ENCODE data around the gene ABCA2.

Gene ABCA2

GRCh38 chr9:137014166-137014565 is 13.9 kb downstream of the ABCA2 start:
- no peak overlapping the region for H3K4me3 ChIP-seq
- H4K20me1 ChIP-seq, result peaks cover 0 to 47% (median 0%) of the 10 kb centered on the region in 11 experiments; a peak in 1 of 22 replicates
- peaks cover 44 to 83% (median 65%) of the 10 kb centered on the region in 11 experiments for H3K36me3 ChIP-seq
- TF ChIP-seq Cebpa-rat (IDR thresholded peaks at IDR 0.05), result no peak
- no peak overlapping the region for H3K9ac ChIP-seq
- H3K27ac ChIP-seq, result no peak overlapping the region
- peaks cover 0 to 5% (median 0%) of the 10 kb centered on the region in 10 experiments; a peak in 1 of 20 replicates for H3K4me1 ChIP-seq
- H3K27me3 ChIP-seq, result no peaks in the 10 kb centered on the region
- no peaks in the 10 kb centered on the region for H3K9me3 ChIP-seq (replicated peaks in 1 of 11)
- no peak overlapping the region for H3K4me2 ChIP-seq

GRCh38 chr9:137013571-137013940 is 14.5 kb downstream of the ABCA2 start:
- H3K36me3 ChIP-seq, result peaks cover 44 to 77% (median 63%) of the 10 kb centered on the region in 11 experiments
- H3K27ac ChIP-seq, result no peak overlapping the region
- H3K4me1 ChIP-seq, result no peaks in the 10 kb centered on the region
- no peaks in the 10 kb centered on the region for H3K27me3 ChIP-seq
- H3K9ac ChIP-seq, result no peak overlapping the region
- peaks cover 0 to 42% (median 0%) of the 10 kb centered on the region in 11 experiments; a peak in 1 of 22 replicates for H4K20me1 ChIP-seq
- no peak overlapping the region for H3K4me3 ChIP-seq
- H3K4me2 ChIP-seq, result no peak overlapping the region
- no peaks in the 10 kb centered on the region for H3K9me3 ChIP-seq (replicated peaks in 1 of 11)
- no peak for TF ChIP-seq Cebpa-rat (IDR thresholded peaks at IDR 0.05)

GRCh38 chr9:137012694-137013570 is 15.1 kb downstream of the ABCA2 start:
- no peaks in the 10 kb centered on the region for H3K9me3 ChIP-seq (replicated peaks in 1 of 11)
- H3K36me3 ChIP-seq, result peaks cover 43 to 78% (median 65%) of the 10 kb centered on the region in 11 experiments
- H3K4me3 ChIP-seq, result no peak overlapping the region
- peaks cover 0 to 5% (median 3%) of the 10 kb centered on the region in 10 experiments; a peak in 11 of 20 replicates for H3K4me1 ChIP-seq
- H4K20me1 ChIP-seq, result peaks cover 0 to 46% (median 0%) of the 10 kb centered on the region in 11 experiments; a peak in 1 of 22 replicates
- TF ChIP-seq Cebpa-rat (IDR thresholded peaks at IDR 0.05), result no peak
- no peak overlapping the region for H3K4me2 ChIP-seq
- no peaks in the 10 kb centered on the region for H3K27me3 ChIP-seq
- H3K27ac ChIP-seq, result no peak overlapping the region
- H3K9ac ChIP-seq, result no peak overlapping the region

- H3K27ac ChIP-seq, result no peak overlapping the region
- no peaks in the 10 kb centered on the region for H3K9me3 ChIP-seq (replicated peaks in 1 of 11)
- no peak overlapping the region for H3K4me2 ChIP-seq
- no peak overlapping the region for H3K9ac ChIP-seq
- peaks cover 0 to 13% (median 10%) of the 10 kb centered on the region in 10 experiments; a peak in 13 of 20 replicates for H3K4me1 ChIP-seq
- H3K36me3 ChIP-seq, result peaks cover 34 to 77% (median 58%) of the 10 kb centered on the region in 11 experiments; a peak in 21 of 22 replicates
- no peaks in the 10 kb centered on the region for H3K27me3 ChIP-seq
- peaks cover 0 to 45% (median 0%) of the 10 kb centered on the region in 11 experiments; a peak in 1 of 22 replicates for H4K20me1 ChIP-seq
- no peak for TF ChIP-seq Cebpa-rat (IDR thresholded peaks at IDR 0.05)
- no peak overlapping the region for H3K4me3 ChIP-seq
These were observed 15.9 kb downstream of the ABCA2 start for GRCh38 chr9:137011907-137012675.

GRCh38 chr9:137011156-137011555 is 16.9 kb downstream of the ABCA2 start:
- Histone ChIP-seq H4K20me1 (peaks cover 0 to 38% (median 0%) of the 10 kb centered on the region in 11 experiments; a peak in 1 of 22 replicates), H3K4me3 (no peak overlapping the region), H3K4me2 (no peak overlapping the region), H3K9ac (no peak overlapping the region), H3K4me1 (peaks cover 4 to 23% (median 19%) of the 10 kb centered on the region in 10 experiments; a peak in 19 of 20 replicates), H3K36me3 (peaks cover 25 to 68% (median 49%) of the 10 kb centered on the region in 11 experiments; a peak in 21 of 22 replicates), H3K27me3 (no peaks in the 10 kb centered on the region), H3K9me3 (replicated peaks in 1 of 11) (no peaks in the 10 kb centered on the region), H3K27ac (no peak overlapping the region)
- no peak for TF ChIP-seq Cebpa-rat (IDR thresholded peaks at IDR 0.05)

GRCh38 chr9:137009938-137010732 is 17.9 kb downstream of the ABCA2 start:
- H3K27ac ChIP-seq, result no peak overlapping the region
- H3K4me2 ChIP-seq, result no peak overlapping the region
- H4K20me1 ChIP-seq, result peaks cover 0 to 32% (median 0%) of the 10 kb centered on the region in 11 experiments; a peak in 1 of 22 replicates
- H3K27me3 ChIP-seq, result no peaks in the 10 kb centered on the region
- no peak overlapping the region for H3K4me3 ChIP-seq
- H3K4me1 ChIP-seq, result peaks cover 4 to 31% (median 28%) of the 10 kb centered on the region in 10 experiments; a peak in 19 of 20 replicates
- peaks cover 17 to 58% (median 40%) of the 10 kb centered on the region in 11 experiments; a peak in 20 of 22 replicates for H3K36me3 ChIP-seq
- TF ChIP-seq Cebpa-rat (IDR thresholded peaks at IDR 0.05), result no peak
- no peak overlapping the region for H3K9ac ChIP-seq
- H3K9me3 ChIP-seq (replicated peaks in 1 of 11), result peaks cover 3 to 8% (median 6%) of the 10 kb centered on the region in 11 experiments; a peak in 17 of 22 replicates

- no peak for TF ChIP-seq Cebpa-rat (IDR thresholded peaks at IDR 0.05)
These were observed 18.8 kb downstream of the ABCA2 start for GRCh38 chr9:137009217-137009616.

GRCh38 chr9:137008312-137008711 is 19.7 kb downstream of the ABCA2 start:
- peaks cover 6 to 16% (median 12%) of the 10 kb centered on the region in 11 experiments; a peak in 19 of 22 replicates for H3K9me3 ChIP-seq (replicated peaks in 1 of 11)
- no peaks in the 10 kb centered on the region for H3K27me3 ChIP-seq
- TF ChIP-seq Cebpa-rat (IDR thresholded peaks at IDR 0.05), result no peak
- H3K27ac ChIP-seq, result no peak overlapping the region
- H3K4me2 ChIP-seq, result 0 out of 22 replicates have a peak overlapping the region, but pooled peaks of 3 of the 11 experiments have one; percentile 32 to 48 (median 46)
- peaks cover 0 to 16% (median 0%) of the 10 kb centered on the region in 11 experiments; a peak in 1 of 22 replicates for H4K20me1 ChIP-seq
- no peak overlapping the region for H3K4me3 ChIP-seq
- H3K9ac ChIP-seq, result peak overlapping the region in 1 of 11 experiments; percentile 4; a peak in 1 of 22 replicates
- H3K36me3 ChIP-seq, result peaks cover under 1 to 40% (median 23%) of the 10 kb centered on the region in 11 experiments; a peak in 17 of 22 replicates
- H3K4me1 ChIP-seq, result peaks cover 4 to 32% (median 28%) of the 10 kb centered on the region in 10 experiments; a peak in 19 of 20 replicates

More at GRCh38 chr9:137009217-137009616, 18.8 kb downstream of the ABCA2 start:
- Histone ChIP-seq H3K9me3 (replicated peaks in 1 of 11) (peaks cover 6 to 16% (median 12%) of the 10 kb centered on the region in 11 experiments; a peak in 19 of 22 replicates), H3K4me1 (peaks cover 4 to 32% (median 28%) of the 10 kb centered on the region in 10 experiments; a peak in 19 of 20 replicates), H3K36me3 (peaks cover 8 to 49% (median 31%) of the 10 kb centered on the region in 11 experiments; a peak in 20 of 22 replicates), H3K4me3 (no peak overlapping the region), H3K27ac (no peak overlapping the region), H3K9ac (no peak overlapping the region), H4K20me1 (peaks cover 0 to 23% (median 0%) of the 10 kb centered on the region in 11 experiments; a peak in 1 of 22 replicates), H3K27me3 (no peaks in the 10 kb centered on the region), H3K4me2 (no peak overlapping the region)

All from BLaER1 treated with 17β-estradiol and CSF1 and Interleukin-3, amounts not matched to agents 10 nM and 100 nM (cell line).